Measurements from ENCODE around the gene GPR62.

- TF ChIP-seq, protein P1, sequence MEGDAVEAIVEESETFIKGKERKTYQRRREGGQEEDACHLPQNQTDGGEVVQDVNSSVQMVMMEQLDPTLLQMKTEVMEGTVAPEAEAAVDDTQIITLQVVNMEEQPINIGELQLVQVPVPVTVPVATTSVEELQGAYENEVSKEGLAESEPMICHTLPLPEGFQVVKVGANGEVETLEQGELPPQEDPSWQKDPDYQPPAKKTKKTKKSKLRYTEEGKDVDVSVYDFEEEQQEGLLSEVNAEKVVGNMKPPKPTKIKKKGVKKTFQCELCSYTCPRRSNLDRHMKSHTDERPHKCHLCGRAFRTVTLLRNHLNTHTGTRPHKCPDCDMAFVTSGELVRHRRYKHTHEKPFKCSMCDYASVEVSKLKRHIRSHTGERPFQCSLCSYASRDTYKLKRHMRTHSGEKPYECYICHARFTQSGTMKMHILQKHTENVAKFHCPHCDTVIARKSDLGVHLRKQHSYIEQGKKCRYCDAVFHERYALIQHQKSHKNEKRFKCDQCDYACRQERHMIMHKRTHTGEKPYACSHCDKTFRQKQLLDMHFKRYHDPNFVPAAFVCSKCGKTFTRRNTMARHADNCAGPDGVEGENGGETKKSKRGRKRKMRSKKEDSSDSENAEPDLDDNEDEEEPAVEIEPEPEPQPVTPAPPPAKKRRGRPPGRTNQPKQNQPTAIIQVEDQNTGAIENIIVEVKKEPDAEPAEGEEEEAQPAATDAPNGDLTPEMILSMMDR (conservative IDR thresholded peaks at IDR 0.05; ENCODE audit: low read depth, low read length): peak; percentile 79
- TF ChIP-seq EZH2phosphoT487 (IDR thresholded peaks at IDR 0.05; ENCODE audit: borderline replicate concordance, low read length) (no peak), EZH2 (IDR thresholded peaks at IDR 0.05; ENCODE audit: low read length, unreplicated experiment) (no peak)
Observed at GRCh38 chr3:51982352-51982837, 27.2 kb downstream of the GPR62 start.
